GDM1 (cell line): ENCODE results near the gene ITGA11.

ENCODE experiments used
- DNase-seq: peaks from one replicate; lab custom pipeline; 2025; lab: John Stamatoyannopoulos, UW

ITGA11 gene

DNA sequence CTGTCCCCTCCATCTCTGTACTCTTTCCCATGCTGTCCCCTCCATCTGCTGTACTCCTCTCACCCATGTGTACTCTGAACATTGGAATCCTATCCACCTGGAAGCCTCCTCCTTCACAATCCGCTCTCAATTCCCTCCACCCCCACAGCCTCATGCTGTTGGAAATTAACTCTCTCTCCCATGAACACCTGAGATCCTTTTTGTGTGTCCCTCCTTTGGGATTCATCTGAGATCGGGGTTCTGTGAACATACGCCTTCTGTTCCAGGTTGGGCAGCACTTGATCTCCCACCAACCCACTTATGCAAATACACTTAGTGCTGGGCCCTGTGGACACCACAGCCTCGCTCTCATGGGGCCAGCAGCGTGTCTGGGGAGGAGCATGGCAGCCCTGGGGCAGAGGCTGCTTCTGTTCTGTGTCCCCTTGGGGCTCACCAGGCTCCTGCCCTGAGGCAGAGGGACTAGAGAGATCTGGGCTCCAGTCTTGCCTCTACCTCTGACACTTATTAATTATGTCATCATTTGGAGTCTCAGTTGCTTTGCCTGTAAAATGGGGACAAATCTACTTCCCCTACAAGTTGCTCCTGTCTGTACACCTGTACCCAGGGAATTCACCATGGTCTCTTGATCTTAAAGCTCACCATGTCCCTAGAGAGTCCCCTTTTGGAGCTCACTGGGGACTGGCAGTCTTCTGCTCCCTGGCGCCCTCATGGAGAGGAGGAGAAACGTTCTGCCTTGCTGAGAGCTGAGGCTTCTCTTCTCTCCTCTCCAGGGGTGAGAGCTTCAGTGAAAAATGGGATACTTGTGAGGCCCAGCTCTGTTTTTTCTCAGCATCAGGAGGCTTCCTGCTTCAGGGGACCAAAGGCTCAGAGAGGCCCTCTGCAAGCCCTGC lies 42.7 kb downstream of the ITGA11 start:
- DNase-seq = no peak

DNA sequence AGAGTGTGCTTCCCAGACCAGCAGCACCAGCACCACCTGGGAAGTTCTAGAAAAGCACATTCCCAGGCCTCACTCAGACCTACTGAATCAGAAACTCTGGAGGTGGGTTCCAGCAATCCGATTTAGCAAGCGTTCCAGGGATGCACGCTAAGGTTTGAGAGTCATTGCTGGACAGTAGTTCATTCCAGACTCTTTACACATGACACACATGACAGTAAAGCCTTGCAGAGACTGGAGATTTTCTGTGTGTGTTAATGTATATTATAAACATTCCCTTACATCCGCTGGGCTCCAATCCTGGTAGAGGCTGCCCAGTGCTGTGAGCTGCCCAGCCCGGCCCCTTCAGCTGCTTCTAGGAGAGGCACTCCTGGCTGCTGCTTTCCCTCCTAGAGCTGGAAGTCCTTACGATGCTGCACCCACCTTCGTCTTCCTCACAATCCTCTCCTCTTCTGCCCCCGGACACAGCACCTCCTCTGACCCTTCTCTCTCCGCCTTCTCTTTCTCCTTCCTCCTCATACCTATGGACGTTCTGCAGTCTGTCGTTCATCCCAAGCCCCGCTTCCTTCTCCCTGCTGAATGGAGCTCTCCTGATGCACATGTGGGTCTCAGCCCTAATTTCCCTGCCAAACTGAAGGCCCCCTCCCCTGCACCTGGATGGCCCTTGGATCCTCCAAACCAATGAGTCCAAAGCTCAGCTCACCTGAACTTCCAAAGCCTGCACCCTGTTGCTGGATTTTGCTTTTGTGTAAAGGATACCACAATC lies 44.4 kb downstream of the ITGA11 start:
- DNase-seq = no peak

DNA sequence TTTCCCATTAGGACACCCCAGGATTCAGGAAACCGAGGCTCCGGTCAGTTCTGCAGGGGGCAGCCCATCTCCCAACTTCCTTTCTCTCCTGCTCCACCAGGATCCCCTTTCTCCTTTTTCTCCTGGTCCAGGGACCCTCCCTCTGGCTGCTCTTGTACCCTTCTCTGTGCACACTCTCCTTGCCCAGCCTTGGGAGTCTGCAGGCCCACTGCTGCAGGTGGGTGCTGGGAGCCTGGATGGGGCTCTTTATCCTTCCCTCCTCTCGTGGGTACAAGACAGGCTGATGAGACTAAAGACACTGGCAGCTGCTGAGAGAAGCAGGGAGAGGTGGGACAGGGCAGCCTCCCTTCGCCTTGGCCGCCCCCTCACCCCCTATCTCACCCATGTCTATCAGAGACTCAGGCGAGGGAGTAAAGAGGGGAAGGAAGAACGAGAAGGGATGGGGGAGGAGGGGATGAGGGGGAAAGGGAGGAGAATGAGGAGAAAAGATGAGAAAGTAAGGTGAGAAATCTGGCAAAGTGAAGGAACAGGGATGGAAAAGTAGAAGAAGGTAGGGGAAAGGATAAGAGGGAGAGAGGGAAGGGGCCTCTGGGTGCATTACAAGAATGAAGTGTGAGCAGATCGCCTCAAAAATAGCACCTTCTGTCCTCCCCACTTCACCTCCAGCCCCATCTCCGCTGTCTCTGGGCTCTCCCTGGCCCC lies 45.2 kb downstream of the ITGA11 start:
- no peak for DNase-seq

DNA sequence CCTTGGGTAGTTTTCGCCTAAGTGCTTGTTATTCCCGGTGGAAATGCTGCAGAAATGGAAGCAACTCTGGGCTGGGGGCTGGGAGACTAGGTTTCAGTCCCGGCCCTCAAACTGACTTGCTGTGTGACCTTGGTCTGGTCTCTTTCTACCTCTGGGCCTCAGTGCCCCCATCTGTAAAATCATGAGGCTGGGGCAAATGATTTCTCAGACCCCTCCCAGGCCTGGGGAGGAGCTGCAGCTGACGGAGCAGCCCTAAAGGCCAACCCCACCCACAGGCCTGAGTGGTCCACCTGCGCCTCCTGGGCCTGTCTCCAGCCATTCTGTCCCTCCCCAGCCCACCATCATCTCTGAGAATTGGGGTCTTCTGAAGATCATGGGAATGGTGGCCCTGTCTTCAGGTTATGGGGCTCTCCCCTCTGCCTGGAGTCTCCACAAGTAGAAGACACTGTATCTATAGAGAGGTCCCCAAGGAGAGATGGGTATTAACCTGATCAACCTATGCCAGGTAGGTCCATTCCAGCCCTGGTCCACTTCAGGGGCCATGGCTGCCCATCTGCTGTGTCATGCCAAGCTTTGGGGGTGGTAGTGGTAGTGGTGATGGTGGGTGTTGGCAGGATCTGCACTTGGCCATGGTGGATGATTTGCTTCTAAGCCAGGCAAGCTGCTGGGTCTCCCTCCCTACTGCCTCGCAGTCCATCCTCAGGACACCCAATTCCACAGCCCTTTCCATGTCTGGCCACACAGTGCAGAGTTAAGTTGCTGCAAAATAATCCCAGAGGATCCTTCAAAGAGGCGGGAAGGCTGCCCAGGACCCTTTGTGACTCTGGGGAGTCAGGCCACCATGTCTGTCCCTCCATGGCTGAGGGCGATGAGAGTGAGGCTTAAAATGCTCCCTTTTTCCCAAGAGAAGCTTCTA lies 46.0 kb downstream of the ITGA11 start:
- no peak for DNase-seq

DNA sequence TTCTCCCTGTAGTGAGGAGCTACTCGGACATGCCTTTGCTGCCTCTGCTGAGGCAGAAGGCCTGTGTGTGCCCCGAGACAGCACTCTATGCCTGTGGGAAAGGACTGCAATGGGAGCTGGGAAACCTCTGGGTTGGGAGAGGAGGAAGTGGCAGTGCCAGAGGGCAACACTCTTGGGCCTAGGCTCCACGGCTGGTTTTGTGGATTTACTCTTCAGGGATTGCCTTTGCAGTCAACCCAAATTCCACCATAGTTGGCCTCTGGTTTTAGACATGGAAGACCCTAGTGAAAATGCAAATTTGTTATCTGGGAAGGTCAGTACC lies 46.8 kb downstream of the ITGA11 start:
- DNase-seq = no peak

DNA sequence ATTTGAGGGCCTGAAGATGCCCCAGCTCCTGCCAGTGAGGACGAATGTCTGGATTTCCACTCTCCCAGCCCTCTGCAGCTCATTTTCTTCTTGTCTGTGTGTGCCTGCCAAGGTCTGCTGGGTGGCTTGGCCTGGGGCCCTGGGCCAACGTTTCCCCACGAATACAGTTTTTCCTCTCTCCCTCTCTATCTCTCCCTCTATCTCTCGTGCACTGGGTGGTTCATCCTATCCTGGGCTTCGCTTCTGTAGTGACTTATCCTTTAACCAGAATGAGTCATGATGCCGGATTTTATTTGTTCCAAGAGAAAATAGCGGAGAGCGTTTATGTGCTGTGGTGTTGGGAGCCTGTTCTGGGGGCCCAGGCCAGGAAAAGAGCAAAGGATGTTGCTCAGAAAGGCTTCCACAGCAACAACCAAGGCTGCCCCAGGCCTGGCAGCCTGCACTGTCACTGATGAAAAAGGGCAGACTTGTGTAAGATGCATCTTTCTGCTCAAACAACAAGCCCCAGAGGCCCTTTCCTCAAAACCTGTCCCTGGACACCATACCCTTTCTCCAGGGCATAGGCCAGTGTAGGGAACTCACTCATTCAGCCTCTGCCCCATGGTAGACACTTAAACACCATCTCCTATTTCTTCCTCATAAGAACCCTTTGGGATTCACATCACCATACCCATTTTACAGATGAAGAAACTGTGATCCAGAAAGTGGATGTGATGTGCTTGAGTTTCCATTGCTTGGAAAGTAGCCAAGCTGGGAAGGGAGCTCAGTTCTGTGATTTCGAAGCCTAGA lies 47.3 kb downstream of the ITGA11 start:
- no peak for DNase-seq

DNA sequence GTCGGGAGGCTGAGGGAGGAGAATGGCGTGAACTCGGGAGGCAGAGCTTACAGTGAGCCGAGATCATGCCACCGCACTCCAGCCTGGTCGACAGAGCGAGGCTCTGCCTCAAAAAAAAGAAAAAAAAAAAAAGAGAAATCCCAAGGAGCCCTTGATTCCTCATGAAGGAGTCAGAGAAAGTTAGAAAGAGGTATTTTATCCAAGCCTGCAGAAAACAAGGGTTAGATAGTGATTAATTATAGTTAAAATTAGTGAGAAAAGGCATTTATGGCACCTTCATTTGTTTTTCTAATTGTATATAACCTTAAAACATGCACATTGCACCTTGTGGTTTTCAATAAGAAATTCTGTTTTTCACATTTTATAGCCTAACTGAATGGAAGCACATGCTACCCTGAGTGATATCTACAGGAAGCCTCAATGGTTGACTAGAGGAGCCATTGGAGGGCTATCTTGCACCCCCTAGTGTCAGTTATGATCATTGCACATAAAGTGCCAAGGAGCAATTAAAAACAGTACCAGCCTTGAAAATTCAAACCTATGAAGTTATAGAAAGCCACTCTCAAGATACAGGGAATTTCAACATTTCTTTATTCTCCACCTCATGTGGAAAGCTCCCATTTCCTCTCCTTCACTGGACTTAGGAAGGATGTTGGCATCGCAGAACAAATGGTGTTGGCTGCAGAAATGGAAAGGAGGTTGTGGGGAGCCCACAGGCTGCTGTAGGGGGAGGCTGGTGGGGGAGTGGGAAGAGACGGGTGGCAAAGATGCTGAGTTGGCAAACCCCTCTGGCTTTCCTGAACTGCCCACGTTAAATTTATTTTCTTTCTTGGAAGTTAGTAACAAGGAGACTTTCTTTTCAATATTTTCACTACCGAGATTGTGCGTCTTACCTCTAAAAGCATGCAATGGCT lies 48.5 kb downstream of the ITGA11 start:
- DNase-seq = peak; percentile 44

DNA sequence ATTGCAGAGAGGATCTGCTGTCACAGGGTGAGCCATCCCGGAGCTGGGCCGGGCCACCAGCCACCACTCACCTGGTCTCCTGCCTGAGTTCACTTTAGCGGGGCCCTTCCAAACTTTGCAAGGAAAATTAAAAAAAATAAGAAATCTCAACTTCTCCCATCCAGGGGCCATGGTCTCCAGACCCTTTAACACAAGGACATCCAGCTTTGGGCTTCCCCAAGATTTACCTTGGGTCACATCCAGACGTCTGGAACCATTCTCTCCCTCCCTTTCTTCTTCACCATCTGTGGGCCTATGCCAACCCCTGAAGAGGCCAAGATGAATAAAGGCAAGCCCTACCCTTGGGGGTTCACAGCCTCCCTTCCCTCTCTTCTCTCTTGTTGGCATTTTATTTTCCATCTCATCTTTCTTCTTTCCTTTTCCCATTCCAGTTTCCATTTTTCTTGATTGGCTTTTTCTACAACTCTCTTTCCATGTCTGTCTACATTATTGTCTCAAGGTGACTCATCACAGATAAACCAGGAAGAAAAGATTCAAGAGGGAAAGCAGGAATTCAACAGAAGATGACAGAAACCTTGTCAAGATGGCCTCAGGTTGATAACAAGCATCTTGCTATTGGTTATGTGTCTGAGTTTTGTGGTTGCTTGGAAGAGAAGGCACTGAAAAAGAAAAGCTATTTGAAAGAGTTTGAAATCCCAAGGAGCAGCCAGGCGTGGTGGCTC lies 49.5 kb downstream of the ITGA11 start:
- DNase-seq = no peak

DNA sequence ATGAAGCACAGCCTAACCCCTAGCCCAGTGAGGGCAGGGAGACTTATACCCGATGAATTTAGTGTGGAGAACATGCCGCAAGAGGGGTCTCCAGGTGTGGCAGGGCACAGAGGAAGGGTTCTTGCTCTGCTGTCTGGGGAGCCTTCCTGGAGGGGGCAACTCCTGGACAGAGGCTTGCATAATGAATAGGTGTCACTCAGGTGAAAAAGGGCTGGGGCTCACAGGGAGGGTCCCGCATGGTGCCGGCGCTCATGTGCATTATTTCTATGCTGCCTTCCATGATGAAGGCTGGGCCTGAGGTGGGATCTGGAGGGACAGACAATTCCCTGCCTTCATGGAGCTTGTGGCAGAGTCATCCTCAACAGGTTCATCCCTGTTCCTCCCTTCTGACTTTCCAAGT lies 51.5 kb downstream of the ITGA11 start:
- DNase-seq = no peak

DNA sequence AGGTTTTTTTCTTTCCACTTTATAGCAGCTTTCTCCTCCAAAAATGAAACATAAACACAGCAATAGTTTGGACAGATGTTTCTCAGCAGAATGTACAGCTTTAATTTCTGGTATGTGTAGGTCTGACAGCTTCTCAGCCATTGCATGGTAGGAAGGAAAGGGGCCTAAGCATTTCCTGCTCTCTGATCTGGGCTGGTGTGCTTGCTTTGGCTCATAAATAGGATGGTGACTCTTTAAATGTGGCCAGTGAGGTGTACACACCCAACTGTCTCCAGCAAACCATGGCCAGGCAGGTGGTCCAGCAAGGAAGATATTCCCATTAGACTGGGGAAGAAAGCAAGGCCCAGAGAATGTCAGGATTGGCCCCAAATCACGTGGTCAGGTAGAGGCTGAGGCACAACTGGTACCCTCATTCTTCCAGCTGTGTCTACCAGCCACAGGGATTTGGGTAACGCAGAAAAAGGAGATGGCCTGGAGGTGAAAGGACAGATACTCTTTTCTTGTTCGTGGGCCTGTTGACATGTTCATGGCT lies 52.1 kb downstream of the ITGA11 start:
- peak; percentile 49 for DNase-seq

DNA sequence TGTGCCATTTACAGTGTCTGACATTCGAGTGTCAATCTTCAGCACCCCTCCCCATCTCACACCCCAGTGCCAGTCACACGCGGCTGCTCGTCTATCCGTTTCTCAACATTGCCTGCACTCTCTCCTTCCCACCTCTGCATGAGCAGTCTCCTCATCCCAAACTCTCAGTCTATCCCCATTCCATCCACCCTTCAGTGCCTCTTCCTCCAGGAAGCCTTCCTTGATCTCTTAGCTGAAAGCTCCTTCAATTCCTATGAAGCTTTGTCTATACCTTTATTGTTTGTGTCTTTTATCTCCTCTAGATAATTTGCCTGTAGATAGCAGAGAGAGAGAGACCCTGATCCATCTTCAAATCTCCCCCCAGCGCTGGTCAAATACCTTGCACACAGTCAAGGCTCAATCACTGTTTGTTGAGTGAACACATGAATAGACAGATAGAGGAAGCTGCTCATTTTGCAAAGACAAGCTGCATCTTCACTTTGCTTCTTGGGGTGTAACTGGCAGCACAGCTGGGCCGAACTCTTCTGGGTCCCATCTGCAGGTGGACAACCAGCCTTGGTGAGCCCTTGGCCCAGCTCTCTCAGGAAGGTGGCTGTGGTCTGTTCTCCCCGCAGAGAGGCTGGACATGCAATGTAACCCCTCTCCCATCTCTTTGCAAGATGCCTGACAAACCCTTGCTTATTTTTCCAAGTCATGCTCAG lies 52.8 kb downstream of the ITGA11 start:
- DNase-seq = no peak

DNA sequence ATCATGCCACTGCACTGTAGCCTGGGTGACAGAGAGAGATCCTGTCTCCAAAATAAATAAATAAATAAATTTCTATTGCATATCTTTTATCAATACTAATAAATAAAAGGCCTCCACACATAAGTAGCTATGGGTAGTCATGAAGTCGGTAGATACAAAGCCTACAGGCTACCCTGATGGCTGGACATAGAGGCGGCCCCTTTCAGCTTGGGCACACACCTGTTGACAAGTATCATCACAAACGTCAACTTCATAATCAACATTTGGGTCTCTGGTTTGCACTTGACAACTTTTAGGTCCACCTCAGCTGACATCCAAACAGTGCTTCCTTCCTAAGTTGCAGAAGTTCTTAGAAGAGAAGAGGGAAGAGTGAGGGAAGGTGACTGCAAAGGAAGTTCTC lies 53.4 kb downstream of the ITGA11 start:
- DNase-seq = no peak

DNA sequence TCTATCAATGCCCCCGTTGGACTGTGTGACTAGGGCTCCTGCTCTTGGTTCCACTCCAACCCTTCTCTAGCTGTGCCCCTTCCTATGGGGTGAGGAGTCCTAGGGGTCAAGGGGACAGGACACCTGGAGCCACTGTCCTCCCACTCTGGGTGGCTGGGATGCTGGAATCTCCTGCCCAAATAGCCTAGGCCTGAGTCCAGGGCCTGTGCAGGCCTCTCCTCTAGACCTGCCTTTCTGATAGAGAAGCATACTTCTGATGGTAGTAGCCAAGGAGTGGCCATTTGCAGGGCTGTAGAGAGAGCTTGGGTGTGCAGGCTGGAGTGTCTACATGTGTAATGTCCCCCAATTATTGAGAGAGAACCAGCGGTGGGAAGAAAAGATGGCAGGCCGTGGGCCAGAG lies 54.2 kb downstream of the ITGA11 start:
- no peak for DNase-seq

DNA sequence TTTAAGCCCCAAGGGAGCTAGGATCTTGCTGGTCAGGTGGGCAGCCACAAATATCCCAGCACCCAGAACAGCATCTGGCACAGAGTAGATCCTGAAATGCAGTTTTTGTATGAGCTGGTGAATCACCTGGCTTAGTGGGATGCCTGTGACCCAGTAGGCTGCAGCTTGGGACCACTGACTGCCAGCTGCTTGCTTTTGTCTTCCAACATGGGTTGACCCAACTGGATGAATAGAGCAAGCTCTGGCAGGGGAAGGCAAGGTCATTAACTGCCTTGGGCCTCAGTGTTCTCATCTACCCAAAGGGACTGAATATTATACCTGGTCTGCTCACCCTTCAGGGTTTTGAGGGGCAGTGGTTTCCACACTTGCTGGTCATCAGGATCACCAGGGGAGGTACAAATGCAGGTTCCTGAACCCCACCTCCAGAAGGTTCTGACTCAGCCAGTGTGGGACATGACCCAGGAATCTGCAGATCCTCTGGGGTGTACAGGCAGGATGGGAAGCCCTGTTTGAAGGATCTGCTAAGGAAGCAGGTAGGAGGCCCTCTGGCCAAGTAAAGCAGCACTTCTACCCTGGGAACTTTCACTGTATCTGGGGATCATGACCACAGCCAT lies 55.4 kb downstream of the ITGA11 start:
- DNase-seq = no peak

DNA sequence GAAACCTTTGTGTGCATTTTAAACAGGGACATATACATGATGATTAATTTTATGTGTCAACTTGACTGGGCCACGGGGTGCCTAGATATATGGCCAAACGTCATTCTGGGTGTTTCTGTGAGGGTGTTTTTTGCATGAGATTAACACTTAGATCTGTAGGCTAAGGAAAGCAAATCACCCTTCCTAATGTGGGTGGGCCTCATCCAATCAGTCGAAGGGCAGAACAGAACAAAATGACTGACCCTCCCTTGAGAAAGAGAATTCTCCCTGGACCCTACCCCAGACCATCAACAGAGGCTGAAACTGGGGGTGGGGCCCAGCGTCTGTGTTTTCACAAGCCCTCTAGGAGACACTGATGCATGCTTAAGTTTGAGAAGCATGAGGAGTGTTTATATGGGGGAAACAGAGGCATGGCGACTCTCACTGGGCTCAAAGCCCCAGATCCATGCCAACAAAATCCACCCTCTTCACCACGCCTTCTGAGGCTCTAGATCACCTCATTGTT lies 56.2 kb downstream of the ITGA11 start:
- no peak for DNase-seq

DNA sequence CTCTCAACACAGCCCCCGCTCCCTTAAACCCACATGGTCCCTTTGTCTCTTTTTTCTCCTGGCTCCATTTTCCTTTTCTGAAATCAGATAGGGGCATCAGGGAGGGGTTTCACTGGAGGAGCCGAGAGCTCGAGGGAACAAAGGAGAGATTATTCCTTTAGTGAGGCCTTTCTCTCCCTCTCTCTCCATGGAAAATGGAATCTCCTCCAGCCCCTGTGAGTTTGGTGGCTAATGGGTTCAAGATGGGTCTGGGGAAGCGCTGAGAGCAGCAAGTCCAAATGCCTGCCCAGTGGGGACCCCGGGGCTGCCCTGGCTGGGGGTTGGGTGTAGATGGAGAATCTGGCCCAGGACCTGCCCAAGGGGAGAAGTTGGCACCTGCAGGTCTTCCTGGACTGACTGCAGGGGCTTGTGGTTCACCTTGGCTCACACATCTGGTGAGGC lies 56.8 kb downstream of the ITGA11 start:
- no peak for DNase-seq

DNA sequence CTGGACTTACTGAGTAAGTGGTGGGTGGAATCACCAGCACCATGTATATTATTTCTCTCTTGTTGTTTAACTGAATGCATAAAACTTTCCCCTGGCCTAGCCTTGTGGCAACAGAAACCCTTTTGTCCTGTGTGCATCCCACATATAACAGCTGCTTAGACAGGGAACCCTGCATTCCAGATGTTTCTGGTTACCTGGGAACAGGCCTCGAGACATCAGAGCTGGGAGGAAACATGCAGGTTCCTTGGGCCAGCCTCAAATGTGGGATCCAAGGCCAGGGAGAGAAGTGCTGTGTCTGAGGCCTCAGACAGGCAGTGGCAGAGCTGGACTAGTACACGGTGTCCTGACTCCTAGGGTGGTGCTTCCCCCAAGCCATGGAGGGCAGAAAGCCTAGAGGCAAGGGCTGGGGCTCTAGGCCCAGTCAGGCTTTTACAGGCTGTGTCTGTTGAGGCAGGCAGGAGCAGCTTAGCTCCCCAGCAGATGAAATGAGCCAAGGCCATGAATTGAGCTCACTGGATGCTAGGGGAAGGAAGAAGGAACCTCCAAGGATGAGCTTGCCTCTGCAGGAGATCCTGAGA lies 57.7 kb downstream of the ITGA11 start:
- DNase-seq = no peak
